HCT116 (cell line): ENCODE data around the gene BCKDK.

Experiments used
- POLR2A ChIP-seq: IDR thresholded peaks from 2 replicates; pipeline ENCODE4 v1.7.0; 2011; ENCODE audit warnings: borderline replicate concordance; ENCODE audit not compliant: insufficient read depth, insufficient read length; ENCODE audit errors: extremely low read depth
- TF ChIP-seq, protein P1 (sequence below), 3 experiments: fragments of 200-600 bp in 1 of 3; sonication (generic) in 1 of 3; IDR thresholded peaks in 2 of 3; conservative IDR thresholded peaks in 1 of 3; 2 replicates each; pipeline ENCODE4 v1.5.1; 2012 to 2017; ENCODE audit warnings: low read depth in 2 of 3, low read length in 2 of 3, antibody characterized with exemption in 1 of 3, borderline replicate concordance in 1 of 3, control low read depth in 1 of 3, mild to moderate bottlenecking in 1 of 3, mixed read lengths in 1 of 3, mixed run types in 1 of 3, moderate library complexity in 1 of 3; ENCODE audit not compliant: insufficient read depth in 1 of 3

DNA sequence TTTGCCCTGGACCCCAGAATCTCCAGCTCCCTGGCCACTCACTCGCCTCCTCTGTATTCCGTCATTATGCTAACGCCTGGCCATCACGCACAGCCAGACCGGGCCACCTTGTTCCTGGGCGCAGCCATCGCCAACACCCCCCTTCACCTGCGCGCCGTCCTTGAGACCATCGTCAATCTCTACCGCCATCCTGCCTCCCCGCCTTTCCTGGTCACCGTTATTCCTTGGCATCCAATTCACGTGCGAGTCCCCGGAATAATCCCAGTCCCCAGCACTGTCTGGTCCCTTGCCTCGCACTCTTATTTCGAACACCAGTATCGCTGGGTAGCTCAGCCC, 14.1 kb upstream of the BCKDK start:
- TF ChIP-seq POLR2A, result no peak
- TF ChIP-seq, protein P1, sequence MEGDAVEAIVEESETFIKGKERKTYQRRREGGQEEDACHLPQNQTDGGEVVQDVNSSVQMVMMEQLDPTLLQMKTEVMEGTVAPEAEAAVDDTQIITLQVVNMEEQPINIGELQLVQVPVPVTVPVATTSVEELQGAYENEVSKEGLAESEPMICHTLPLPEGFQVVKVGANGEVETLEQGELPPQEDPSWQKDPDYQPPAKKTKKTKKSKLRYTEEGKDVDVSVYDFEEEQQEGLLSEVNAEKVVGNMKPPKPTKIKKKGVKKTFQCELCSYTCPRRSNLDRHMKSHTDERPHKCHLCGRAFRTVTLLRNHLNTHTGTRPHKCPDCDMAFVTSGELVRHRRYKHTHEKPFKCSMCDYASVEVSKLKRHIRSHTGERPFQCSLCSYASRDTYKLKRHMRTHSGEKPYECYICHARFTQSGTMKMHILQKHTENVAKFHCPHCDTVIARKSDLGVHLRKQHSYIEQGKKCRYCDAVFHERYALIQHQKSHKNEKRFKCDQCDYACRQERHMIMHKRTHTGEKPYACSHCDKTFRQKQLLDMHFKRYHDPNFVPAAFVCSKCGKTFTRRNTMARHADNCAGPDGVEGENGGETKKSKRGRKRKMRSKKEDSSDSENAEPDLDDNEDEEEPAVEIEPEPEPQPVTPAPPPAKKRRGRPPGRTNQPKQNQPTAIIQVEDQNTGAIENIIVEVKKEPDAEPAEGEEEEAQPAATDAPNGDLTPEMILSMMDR (IDR thresholded peaks at IDR 0.05 in 2 of 3, conservative IDR thresholded peaks at IDR 0.05 in 1 of 3; ENCODE audit: borderline replicate concordance in 1 of 3, insufficient read depth in 1 of 3, low read depth in 2 of 3, low read length in 2 of 3), result no peak
